SK-MEL-5 (cell line): ENCODE data around the gene GNL1. TPM values are rescaled to one million over a fixed set of nuclear protein-coding genes. Genes with fewer than 3 reads are reported as not detected.
A peak's percentile ranks its signal among the peaks of the same experiment; 100 is the strongest.

ENCODE experiments used
- DNase-seq: peaks from one replicate; pipeline ENCODE4 v3.0.0-alpha.2; 2016; ENCODE audit warnings: low read depth, low spot score
- in situ Hi-C: cut with HindIII; loops from 2 replicates; pipeline ENCODE4 v1.10.0; 2016; ENCODE audit warnings: low sequenced_read_pairs, high pct_unique_total_duplicates, low pct_unique_long_range_greater_than_20kb
- total RNA-seq: library from RNA; depleted of rRNA; stranded (reverse); fragments of >200 nt; shearing (Covaris generic); gene quantifications from 2 replicates; pipeline ENCODE4 v1.2.3, GENCODE V29; 2014

Gene GNL1
- total RNA-seq, 1 experiment from 2014 or later, result 39.6 TPM

GRCh38 chr6:30572148-30572547 is 15.9 kb upstream of the GNL1 start:
- in situ Hi-C loops, result no loop called here
- DNase-seq, result no peak

GRCh38 chr6:30571762-30572082 is 15.4 kb upstream of the GNL1 start:
- in situ Hi-C loops, result no loop called here
- no peak for DNase-seq

- in situ Hi-C loops, result no loop called here
- peak; percentile 94 for DNase-seq
These were observed 14.9 kb upstream of the GNL1 start, which contains the start of gene ABCF1 for GRCh38 chr6:30571075-30571761. Gene ABCF1 (plus strand): TSS chr6:30571442. CDS start chr6:30571488, 46 bp downstream.

GRCh38 chr6:30570740-30571074 is 14.4 kb upstream of the GNL1 start:
- in situ Hi-C loops, result no loop called here
- DNase-seq, result no peak

- DNase-seq, result no peak
- in situ Hi-C loops, result no loop called here
These were observed 14.0 kb upstream of the GNL1 start for GRCh38 chr6:30570263-30570662.

GRCh38 chr6:30568245-30568644 is 12.0 kb upstream of the GNL1 start:
- no peak for DNase-seq
- in situ Hi-C loops, result no loop called here

GRCh38 chr6:30565772-30566171 is 9.5 kb upstream of the GNL1 start:
- DNase-seq, result no peak
- in situ Hi-C loops, result no loop called here

GRCh38 chr6:30564114-30564513 is 7.8 kb upstream of the GNL1 start:
- DNase-seq, result no peak
- in situ Hi-C loops, result no loop called here

- DNase-seq, result no peak
- in situ Hi-C loops, result no loop called here
These were observed 6.5 kb upstream of the GNL1 start for GRCh38 chr6:30562470-30563425.

- no peak for DNase-seq
- in situ Hi-C loops, result no loop called here
These were observed 4.6 kb upstream of the GNL1 start for GRCh38 chr6:30560930-30561329.

- DNase-seq, result no peak
- in situ Hi-C loops, result no loop called here
These were observed 1.3 kb upstream of the GNL1 start for GRCh38 chr6:30557683-30557981.

GRCh38 chr6:30556906-30557682 is 805 bp upstream of the GNL1 start, which contains the start of gene PRR3:
Gene PRR3 (plus strand): TSS chr6:30557295. CDS start chr6:30557345, 50 bp downstream.
- peak; percentile 92 for DNase-seq
- in situ Hi-C loops, result no loop called here

GRCh38 chr6:30555816-30556065 is 548 bp downstream of the GNL1 start:
- DNase-seq, result no peak
- in situ Hi-C loops, result no loop called here

GRCh38 chr6:30554962-30555815 is 1.1 kb downstream of the GNL1 start:
- in situ Hi-C loops, result no loop called here
- DNase-seq, result peak; percentile 17

- no peak for DNase-seq
- in situ Hi-C loops, result no loop called here
These were observed 1.9 kb downstream of the GNL1 start for GRCh38 chr6:30554404-30554803.

- in situ Hi-C loops, result no loop called here
- DNase-seq, result no peak
These were observed 7.9 kb downstream of the GNL1 start for GRCh38 chr6:30548375-30548774.

GRCh38 chr6:30547454-30547853 is 8.8 kb downstream of the GNL1 start:
- in situ Hi-C loops, result no loop called here
- no peak for DNase-seq
